H1 (cell line): ENCODE data around the gene RBM19. TPM values are rescaled to one million over a fixed set of nuclear protein-coding genes. Genes with fewer than 3 reads are reported as not detected.

Experiments used
- CTCF ChIA-PET: fragments of 300-600 bp; sonication (Branson Sonifier 250); formaldehyde crosslinking; loops from one replicate; lab custom pipeline; 2021; ENCODE audit not compliant: partially characterized antibody; lab: Charles Lee
- POLR2A ChIA-PET: fragments of 300-600 bp; sonication (Branson Sonifier 250); formaldehyde crosslinking; loops from one replicate; lab custom pipeline; 2021; ENCODE audit warnings: inconsistent platforms; ENCODE audit not compliant: partially characterized antibody; lab: Charles Lee
- DNase-seq, 2 experiments: peaks; one replicate each; pipeline versions ENCODE4 v3.0.0 to v3.0.0-alpha.2; 2010 to 2022; ENCODE audit warnings: low spot score in 2 of 2, low read depth in 1 of 2, mixed read lengths in 1 of 2
- FAIRE-seq: peaks from 2 replicates; lab custom pipeline; 2011; peaks lifted over from hg19 to GRCh38; lab: Jason Lieb, UNC
- H2AFZ ChIP-seq: 2 replicates; pipeline ENCODE4 v1.8.1; 2012; ENCODE audit warnings: low read length, inconsistent platforms
- H2AK5ac ChIP-seq: 2 replicates; pipeline ENCODE4 v1.6.1; 2013; ENCODE audit warnings: low read depth, low read length
- H2BK120ac ChIP-seq: replicated peaks from 2 replicates; pipeline ENCODE3; 2013; ENCODE audit warnings: low read depth, low read length, inconsistent platforms
- H2BK12ac ChIP-seq: 2 replicates; pipeline ENCODE4 v1.6.1; 2013; ENCODE audit warnings: low read depth, low read length
- H2BK15ac ChIP-seq: 2 replicates; pipeline ENCODE4 v1.6.1; 2013; ENCODE audit warnings: low read length
- H2BK20ac ChIP-seq: 2 replicates; pipeline ENCODE4 v1.6.1; 2013; ENCODE audit warnings: low read length
- H2BK5ac ChIP-seq: 2 replicates; pipeline ENCODE4 v1.6.1; 2013; ENCODE audit warnings: low read depth, low read length
- H3K14ac ChIP-seq: 2 replicates; pipeline ENCODE4 v1.6.1; 2013; ENCODE audit warnings: inconsistent platforms; ENCODE audit not compliant: insufficient read length
- H3K18ac ChIP-seq: 2 replicates; pipeline ENCODE4 v1.6.1; 2013; ENCODE audit warnings: low read length; ENCODE audit errors: extremely low read depth
- H3K23ac ChIP-seq: 2 replicates; pipeline ENCODE4 v1.6.1; 2013; ENCODE audit warnings: inconsistent platforms; ENCODE audit not compliant: insufficient read length
- H3K23me2 ChIP-seq: 2 replicates; pipeline ENCODE4 v1.6.1; 2013; ENCODE audit warnings: low read depth, low read length
- H3K27ac ChIP-seq: 2 replicates; pipeline ENCODE4 v1.6.1; 2011; ENCODE audit warnings: low read depth, low read length, inconsistent platforms
- H3K27me3 ChIP-seq, 4 experiments: replicated peaks in 1 of 4; 1 replicate in 1 of 4; 2 replicates in 3 of 4; pipeline versions ENCODE4 v1.6.1 to v1.8.1; 2011 to 2013; ENCODE audit warnings: low read length in 3 of 4, mild to moderate bottlenecking in 3 of 4, inconsistent platforms in 2 of 4, mixed read lengths in 2 of 4, moderate library complexity in 1 of 4; ENCODE audit not compliant: control insufficient read depth in 3 of 4, insufficient read depth in 3 of 4; ENCODE audit errors: extremely low read depth in 1 of 4
- H3K36me3 ChIP-seq, 4 experiments: 2 replicates each; pipeline versions ENCODE4 v1.6.1 to v1.8.1; 2011 to 2013; ENCODE audit warnings: mild to moderate bottlenecking in 4 of 4, low read length in 3 of 4, moderate library complexity in 2 of 4, control low read depth in 1 of 4, inconsistent platforms in 1 of 4; ENCODE audit not compliant: insufficient read depth in 4 of 4, control insufficient read depth in 2 of 4
- H3K4ac ChIP-seq: replicated peaks from 2 replicates; pipeline ENCODE3; 2013; ENCODE audit warnings: low read length, low read depth, mixed read lengths, inconsistent platforms; ENCODE audit not compliant: insufficient read length
- H3K4me1 ChIP-seq, 4 experiments: replicated peaks in 1 of 4; 1 replicate in 1 of 4; 2 replicates in 3 of 4; pipeline versions ENCODE4 v1.6.1 to v1.8.1; 2011 to 2013; ENCODE audit warnings: low read length in 3 of 4, inconsistent platforms in 2 of 4, mixed read lengths in 1 of 4; ENCODE audit not compliant: insufficient read depth in 4 of 4, control insufficient read depth in 3 of 4
- H3K4me2 ChIP-seq, 2 experiments: 2 replicates each; pipeline versions ENCODE4 v1.6.1 to v1.8.1; 2011 to 2013; ENCODE audit warnings: low read depth in 2 of 2, low read length in 2 of 2, control low read depth in 1 of 2, inconsistent platforms in 1 of 2, mild to moderate bottlenecking in 1 of 2; ENCODE audit not compliant: insufficient read depth in 1 of 2
- H3K4me3 ChIP-seq, 4 experiments: fragments of 200-600, 300-600 bp in 1 of 4; sonication (generic), shearing (Covaris generic), sonication (Bioruptor Twin) in 1 of 4; 2 replicates each; pipeline versions ENCODE4 v1.5.1 to v1.8.1; 2011 to 2016; ENCODE audit warnings: low read length in 4 of 4, low read depth in 3 of 4, control low read depth in 2 of 4, inconsistent platforms in 2 of 4, mild to moderate bottlenecking in 2 of 4, mixed read lengths in 1 of 4, moderate library complexity in 1 of 4; ENCODE audit not compliant: insufficient read depth in 2 of 4; ENCODE audit errors: extremely low read depth in 1 of 4
- H3K56ac ChIP-seq: replicated peaks from 2 replicates; pipeline ENCODE3; 2013; ENCODE audit warnings: low read depth, mild to moderate bottlenecking, mixed read lengths, low read length, inconsistent platforms; ENCODE audit not compliant: insufficient read length
- H3K79me1 ChIP-seq: 2 replicates; pipeline ENCODE4 v1.6.1; 2013; ENCODE audit warnings: low read depth, low read length, control low read depth
- H3K79me2 ChIP-seq, 2 experiments: 2 replicates each; pipeline versions ENCODE4 v1.6.1 to v1.8.1; 2012 to 2013; ENCODE audit warnings: low read length in 2 of 2, mild to moderate bottlenecking in 2 of 2, inconsistent platforms in 1 of 2; ENCODE audit not compliant: insufficient read depth in 2 of 2, control insufficient read depth in 1 of 2
- H3K9ac ChIP-seq, 4 experiments: replicated peaks in 1 of 4; 1 replicate in 1 of 4; 2 replicates in 3 of 4; pipeline versions ENCODE4 v1.6.1 to v1.8.1; 2011 to 2013; ENCODE audit warnings: low read depth in 3 of 4, low read length in 3 of 4, control low read depth in 2 of 4, mild to moderate bottlenecking in 2 of 4, moderate library complexity in 2 of 4, inconsistent platforms in 1 of 4; ENCODE audit errors: extremely low read depth in 1 of 4
- H3K9me3 ChIP-seq, 2 experiments: 2 replicates each; pipeline versions ENCODE4 v1.6.1 to v1.8.1; 2012 to 2013; ENCODE audit warnings: mild to moderate bottlenecking in 2 of 2, moderate library complexity in 2 of 2, control low read depth in 1 of 2, inconsistent platforms in 1 of 2, low read depth in 1 of 2, low read length in 1 of 2, mixed read lengths in 1 of 2; ENCODE audit not compliant: insufficient read depth in 2 of 2
- H4K20me1 ChIP-seq, 2 experiments: replicated peaks in 1 of 2; 2 replicates each; pipeline versions ENCODE3 to v1.8.1; 2011 to 2013; ENCODE audit warnings: inconsistent platforms in 2 of 2, low read length in 2 of 2, mild to moderate bottlenecking in 1 of 2; ENCODE audit not compliant: insufficient read depth in 2 of 2, control insufficient read depth in 1 of 2
- H4K5ac ChIP-seq: 2 replicates; pipeline ENCODE4 v1.6.1; 2013; ENCODE audit warnings: low read length, low read depth, mixed read lengths, inconsistent platforms; ENCODE audit not compliant: insufficient read length
- H4K8ac ChIP-seq: 2 replicates; pipeline ENCODE4 v1.8.0; 2013; ENCODE audit warnings: mild to moderate bottlenecking, moderate library complexity, low read length, inconsistent platforms; ENCODE audit not compliant: insufficient read depth; ENCODE audit errors: extremely low read depth
- H4K91ac ChIP-seq: replicated peaks from 2 replicates; pipeline ENCODE3; 2013; ENCODE audit warnings: low read length, mixed read lengths, inconsistent platforms; ENCODE audit not compliant: insufficient read length
- BRCA1 ChIP-seq: IDR thresholded peaks from 2 replicates; pipeline ENCODE4 v1.6.1; 2012; ENCODE audit warnings: low read depth, low read length, improper control_type of control experiment
- CHD1 ChIP-seq: IDR thresholded peaks from 2 replicates; pipeline ENCODE4 v1.6.1; 2012; ENCODE audit warnings: low read depth, low read length, improper control_type of control experiment
- CHD2 ChIP-seq: IDR thresholded peaks from 2 replicates; pipeline ENCODE4 v1.6.1; 2012; ENCODE audit warnings: low read length, improper control_type of control experiment
- EP300 ChIP-seq, 2 experiments: IDR thresholded peaks; 1 replicate in 1 of 2; 2 replicates in 1 of 2; pipeline ENCODE4 v1.6.1; 2011 to 2012; ENCODE audit warnings: low read depth in 2 of 2, low read length in 2 of 2, mild to moderate bottlenecking in 2 of 2, borderline replicate concordance in 1 of 2, inconsistent platforms in 1 of 2, moderate library complexity in 1 of 2
- GTF2F1 ChIP-seq: IDR thresholded peaks from 2 replicates; pipeline ENCODE4 v1.6.1; 2012; ENCODE audit warnings: low read depth, low read length, improper control_type of control experiment, borderline replicate concordance
- KDM4A ChIP-seq: IDR thresholded peaks from one replicate; pipeline ENCODE4 v1.7.1; 2012; ENCODE audit warnings: low read depth, mild to moderate bottlenecking, moderate library complexity, low read length, inconsistent platforms; ENCODE audit not compliant: severe bottlenecking
- RAD21 ChIP-seq, 2 experiments: IDR thresholded peaks in 1 of 2; conservative IDR thresholded peaks in 1 of 2; 2 replicates each; pipeline ENCODE4 v1.6.1; 2011; ENCODE audit warnings: low read depth in 2 of 2, low read length in 2 of 2, improper control_type of control experiment in 1 of 2, inconsistent platforms in 1 of 2, mild to moderate bottlenecking in 1 of 2, moderate library complexity in 1 of 2
- RFX5 ChIP-seq: IDR thresholded peaks from 2 replicates; pipeline ENCODE4 v1.6.1; 2011; ENCODE audit warnings: low read depth, low read length, improper control_type of control experiment, borderline replicate concordance
- TAF1 ChIP-seq: IDR thresholded peaks from 2 replicates; pipeline ENCODE4 v1.6.1; 2011; ENCODE audit warnings: mild to moderate bottlenecking, low read depth, low read length
- WGBS, 2 experiments: shearing (Covaris generic) in 1 of 2; methylation state at CpG; one replicate each; pipeline versions ENCODE4 v1.1.6 to v1.1.7; 2013 to 2015; ENCODE audit warnings: low lambda C conversion rate in 2 of 2, mixed read lengths in 2 of 2, inconsistent platforms in 1 of 2, low coverage in 1 of 2, missing lambda C conversion rate in 1 of 2; ENCODE audit not compliant: insufficient replicate concordance in 2 of 2, insufficient coverage in 1 of 2, insufficient read length in 1 of 2; ENCODE audit errors: extremely low coverage in 1 of 2, missing lambda C conversion rate in 1 of 2; 5-methylcytosine and 5-hydroxymethylcytosine counted together
- polyA plus RNA-seq, 7 experiments: library from polyadenylated mRNA; depleted of rRNA in 3 of 7; stranded (reverse) in 5 of 7; unstranded in 2 of 7; fragments of >200 nt in 5 of 7; fragments of 200-250 nt in 2 of 7; gene quantifications; 1 replicate in 5 of 7; 2 replicates in 1 of 7; 4 replicates in 1 of 7; pipeline versions ENCODE4 v1.2.1 to v1.2.3, GENCODE V29; 2011 to 2013; ENCODE audit warnings: missing spikeins in 2 of 7, mixed read lengths in 2 of 7
- total RNA-seq: library from RNA; stranded (reverse); fragmentation: NEBNext Ultra II Directional; extraction: Animal tissue kit (Norgen Biotek cat#: 25700); gene quantifications from 2 replicates; pipeline ENCODE4 v1.2.1, GENCODE V29; 2021
- TF ChIP-seq, protein P1 (sequence below): IDR thresholded peaks from 2 replicates; pipeline ENCODE4 v1.6.1; 2012; ENCODE audit warnings: inconsistent platforms

The RBM19 gene
- total and polyA plus RNA-seq, 2 of the 8 experiments (the other 6 are each of a cell fraction or from before 2014, with no cell fraction given) = 23.4 to 61.9 TPM

DNA sequence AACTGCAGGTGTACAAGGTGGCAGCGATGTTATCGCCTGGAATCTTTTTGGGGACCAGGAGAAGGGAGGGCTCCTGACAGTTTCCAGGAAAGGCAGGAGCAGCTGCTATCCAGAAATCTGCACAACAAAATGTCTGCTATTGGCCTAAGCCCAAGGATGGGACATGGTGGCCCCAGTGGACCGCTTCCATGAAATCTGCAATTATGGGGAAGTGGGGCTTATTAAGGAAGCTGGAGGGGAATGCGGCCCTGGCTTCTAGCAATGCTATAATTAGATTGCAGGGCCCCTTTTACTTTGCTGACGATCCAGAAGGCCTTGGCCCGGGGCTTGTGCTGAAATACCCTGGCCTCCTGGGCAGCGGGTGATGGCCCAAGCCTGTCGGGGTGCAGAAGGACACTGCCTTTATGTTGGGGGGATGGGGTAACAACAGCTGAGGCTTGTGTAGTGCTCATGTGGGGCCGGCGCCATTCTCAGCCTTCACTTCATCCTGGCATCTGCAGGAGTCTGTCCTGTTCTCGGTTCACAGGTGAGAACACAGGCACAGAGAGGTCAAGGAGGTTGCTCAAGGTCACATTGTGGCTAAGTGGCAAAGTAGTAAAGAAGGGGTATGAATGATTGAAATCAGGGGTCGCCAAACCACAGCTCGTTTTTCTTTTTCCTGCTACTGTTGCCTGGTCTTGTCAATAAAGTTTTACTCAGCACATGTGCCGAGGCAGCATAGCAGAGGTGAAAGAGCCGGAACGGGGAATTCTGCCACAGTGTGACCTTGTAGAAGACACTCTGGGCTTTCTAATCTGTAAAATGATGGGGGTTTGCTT, 153.5 kb downstream of the RBM19 start:
- Histone ChIP-seq H3K4me2 (no peak overlapping the region), H3K36me3 (no peaks in the 10 kb centered on the region), H3K4ac (no peak overlapping the region), H2AFZ (no peak overlapping the region), H3K9ac (no peak overlapping the region), H2BK5ac (no peak overlapping the region), H3K4me1 (no peaks in the 10 kb centered on the region; a peak in 1 of 7 replicates), H2BK120ac (no peak overlapping the region), H4K8ac (no peak overlapping the region), H2BK15ac (no peak overlapping the region), H2BK12ac (no peak overlapping the region), H4K91ac (no peak overlapping the region), H3K56ac (no peak overlapping the region), H3K18ac (no peak overlapping the region), H3K79me2 (no peaks in the 10 kb centered on the region), H4K5ac (no peak overlapping the region), H3K9me3 (peaks cover 0 to 3% of the 10 kb centered on the region in 2 experiments; a peak in 2 of 4 replicates), H3K23ac (no peak overlapping the region), H3K14ac (no peak overlapping the region), H3K23me2 (no peaks in the 10 kb centered on the region), H3K27me3 (no peaks in the 10 kb centered on the region), H2AK5ac (no peak overlapping the region), H2BK20ac (no peak overlapping the region), H3K4me3 (no peak overlapping the region), H4K20me1 (no peaks in the 10 kb centered on the region), H3K79me1 (no peaks in the 10 kb centered on the region), H3K27ac (no peak overlapping the region)
- FAIRE-seq (no peak), DNase-seq (no peak)
- WGBS, 2 experiments = 89% methylated on average over 16 of the region's 16 CpGs; no CpG with 5 or more reads in 1 of the 2 experiments
- TF ChIP-seq KDM4A = no peak
- no peak for TF ChIP-seq CHD1
- no peak for TF ChIP-seq RAD21 (IDR thresholded peaks at IDR 0.05 in 1 of 2, conservative IDR thresholded peaks at IDR 0.05 in 1 of 2; ENCODE audit: low read depth in 2 of 2, low read length in 2 of 2)
- no peak for TF ChIP-seq CHD2
- TF ChIP-seq EP300 (IDR thresholded peaks at IDR 0.05; ENCODE audit: borderline replicate concordance in 1 of 2, low read depth in 2 of 2, low read length in 2 of 2) = no peak
- TF ChIP-seq TAF1 = no peak
- no peak for TF ChIP-seq RFX5
- TF ChIP-seq GTF2F1 = no peak
- TF ChIP-seq BRCA1 = no peak
- TF ChIP-seq, protein P1, sequence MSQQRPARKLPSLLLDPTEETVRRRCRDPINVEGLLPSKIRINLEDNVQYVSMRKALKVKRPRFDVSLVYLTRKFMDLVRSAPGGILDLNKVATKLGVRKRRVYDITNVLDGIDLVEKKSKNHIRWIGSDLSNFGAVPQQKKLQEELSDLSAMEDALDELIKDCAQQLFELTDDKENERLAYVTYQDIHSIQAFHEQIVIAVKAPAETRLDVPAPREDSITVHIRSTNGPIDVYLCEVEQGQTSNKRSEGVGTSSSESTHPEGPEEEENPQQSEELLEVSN = no peak
- ChIA-PET CTCF (interaction anchor here (0.9 to 1.2 kb wide), 2 partner anchors 48 to 388 kb away, joined by 3 to 6 read pairs; no protein-coding TSS in a partner anchor), POLR2A (interaction anchor here (0.6 kb wide), 1 partner anchor 136 kb away, joined by 3 read pairs; no protein-coding TSS in a partner anchor)
